NCI-H345 (cell line): Measurements from ENCODE around the gene DAND5.
A peak's percentile ranks its signal among the peaks of the same experiment; 100 is the strongest.
"Not testable (repeated sequence)": the region's sequence is repeated elsewhere in the genome, so short reads cannot be mapped to it uniquely, and the experiment has no call there.

Source experiments
- DNase-seq: peaks from one replicate; lab custom pipeline; 2025; lab: John Stamatoyannopoulos, UW

Gene DAND5

DNA sequence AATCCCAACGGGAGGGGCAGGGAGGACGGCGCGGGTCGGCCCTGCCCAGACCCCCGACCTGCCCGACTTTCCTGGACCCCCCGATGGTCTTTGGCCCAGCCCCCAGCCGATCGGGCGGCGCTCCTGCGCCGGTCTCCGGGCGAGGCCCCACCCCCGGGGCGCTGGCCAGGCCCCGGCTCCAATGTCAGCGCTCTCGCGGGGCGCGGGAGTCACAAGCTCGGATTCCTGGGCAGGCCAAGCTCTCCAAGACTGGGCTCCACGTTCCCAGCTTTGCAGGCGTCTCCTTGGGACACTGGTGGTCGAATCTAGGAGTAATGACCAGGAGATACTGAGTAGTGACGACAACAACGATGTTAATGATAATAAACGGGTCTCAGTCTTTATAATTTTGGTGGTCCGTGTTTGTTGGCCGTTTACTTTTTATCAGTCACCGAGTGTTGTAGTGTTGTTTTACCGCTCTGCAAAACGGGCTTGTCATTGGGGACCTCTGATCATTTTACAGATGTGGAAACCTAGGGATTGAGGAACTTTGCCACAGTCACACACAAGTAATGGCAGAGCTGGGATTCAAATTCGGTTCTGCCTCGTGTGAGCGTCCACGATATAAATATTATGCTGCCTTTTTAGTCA lies 23.2 kb upstream of the DAND5 start:
- no peak for DNase-seq

DNA sequence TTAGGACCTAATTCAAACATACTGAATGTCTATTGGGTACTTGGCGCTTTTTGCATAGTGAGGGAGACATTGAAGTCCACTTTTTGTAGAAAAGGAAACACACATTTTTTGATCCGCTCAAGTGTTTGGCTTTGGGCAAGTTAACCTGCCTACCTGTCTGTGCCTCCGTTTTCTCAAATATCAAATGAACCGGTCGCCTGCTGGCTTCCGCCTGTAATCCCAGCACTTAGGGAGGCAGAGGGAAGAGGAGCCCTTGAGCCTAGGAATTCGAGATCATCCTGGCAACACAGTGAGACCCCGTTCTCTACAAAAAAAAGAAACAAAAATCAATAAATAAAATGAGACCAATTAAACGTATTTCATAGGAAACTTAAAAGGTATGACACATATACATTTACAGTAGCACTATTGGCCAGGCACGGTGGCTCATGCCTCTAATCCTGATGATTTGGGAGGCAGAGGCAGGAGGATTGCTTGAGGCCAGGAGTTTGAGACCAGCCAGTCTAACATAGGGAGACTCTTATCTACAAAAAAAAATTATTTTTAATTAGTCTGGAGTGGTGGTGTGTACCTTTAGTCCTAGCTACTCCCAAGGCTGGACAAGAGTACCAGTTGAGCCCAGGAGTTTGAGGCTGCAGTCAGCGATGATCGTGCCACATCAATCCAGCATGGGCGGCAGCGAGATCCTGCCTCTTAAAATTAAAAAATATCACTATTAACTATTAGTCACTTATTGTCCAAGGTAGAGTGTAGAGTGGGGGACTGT lies 22.5 kb upstream of the DAND5 start:
- no peak for DNase-seq

DNA sequence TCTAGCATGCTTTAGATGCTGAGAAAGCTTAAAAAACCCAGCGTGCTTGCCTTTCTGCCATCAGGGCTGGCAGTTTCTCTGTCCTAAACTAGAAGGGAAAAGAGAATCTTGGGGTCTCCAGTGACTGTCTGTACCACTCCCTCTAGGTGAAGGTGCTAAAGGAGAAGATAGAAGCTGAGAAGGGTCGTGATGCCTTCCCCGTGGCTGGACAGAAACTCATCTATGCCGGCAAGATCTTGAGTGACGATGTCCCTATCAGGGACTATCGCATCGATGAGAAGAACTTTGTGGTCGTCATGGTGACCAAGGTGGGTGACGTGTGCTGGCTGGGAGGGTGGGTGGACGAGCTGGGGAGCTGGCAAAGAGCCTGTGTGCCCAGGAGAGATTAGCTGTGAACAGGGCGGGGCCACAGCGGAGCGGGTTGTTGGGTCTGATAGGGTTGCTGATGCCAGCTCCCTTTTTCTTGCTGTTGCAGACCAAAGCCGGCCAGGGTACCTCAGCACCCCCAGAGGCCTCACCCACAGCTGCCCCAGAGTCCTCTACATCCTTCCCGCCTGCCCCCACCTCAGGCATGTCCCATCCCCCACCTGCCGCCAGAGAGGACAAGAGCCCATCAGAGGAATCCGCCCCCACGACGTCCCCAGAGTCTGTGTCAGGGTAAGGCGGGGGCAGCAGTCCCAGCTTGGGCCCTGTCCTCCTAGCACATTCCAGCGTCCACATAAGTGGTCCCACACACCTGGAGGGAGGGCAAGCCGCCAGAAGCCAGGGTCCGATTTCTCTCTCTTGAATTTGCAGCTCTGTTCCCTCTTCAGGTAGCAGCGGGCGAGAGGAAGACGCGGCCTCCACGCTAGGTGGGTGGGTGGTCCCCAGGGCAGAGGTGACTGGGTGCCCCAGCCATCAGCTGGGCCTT lies 21.4 kb upstream of the DAND5 start:
- DNase-seq: no peak

DNA sequence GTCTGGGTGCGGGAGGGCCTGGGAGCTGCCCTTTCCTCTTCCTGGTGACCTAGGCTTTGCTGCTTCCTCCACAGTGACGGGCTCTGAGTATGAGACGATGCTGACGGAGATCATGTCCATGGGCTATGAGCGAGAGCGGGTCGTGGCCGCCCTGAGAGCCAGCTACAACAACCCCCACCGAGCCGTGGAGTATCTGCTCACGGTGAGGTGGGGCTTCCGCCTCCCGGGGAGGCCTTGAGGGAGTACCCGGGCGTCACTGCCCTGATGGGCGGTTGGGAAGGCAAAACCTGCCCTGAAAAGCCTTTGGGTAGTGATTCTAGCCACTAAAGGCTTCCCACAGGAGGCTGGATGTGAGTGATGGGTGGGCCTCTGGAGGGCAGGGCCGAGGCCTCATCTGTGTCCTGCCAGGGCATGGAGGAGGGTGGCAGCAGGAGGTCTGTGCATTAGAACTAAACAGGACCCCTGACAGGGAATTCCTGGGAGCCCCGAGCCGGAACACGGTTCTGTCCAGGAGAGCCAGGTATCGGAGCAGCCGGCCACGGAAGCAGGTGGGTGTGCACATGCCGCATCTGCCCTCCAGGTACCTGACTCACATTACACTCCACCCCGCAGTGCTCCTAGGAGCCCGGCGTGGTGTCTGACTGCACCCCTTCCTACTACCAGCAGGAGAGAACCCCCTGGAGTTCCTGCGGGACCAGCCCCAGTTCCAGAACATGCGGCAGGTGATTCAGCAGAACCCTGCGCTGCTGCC lies 20.6 kb upstream of the DAND5 start:
- no peak for DNase-seq

DNA sequence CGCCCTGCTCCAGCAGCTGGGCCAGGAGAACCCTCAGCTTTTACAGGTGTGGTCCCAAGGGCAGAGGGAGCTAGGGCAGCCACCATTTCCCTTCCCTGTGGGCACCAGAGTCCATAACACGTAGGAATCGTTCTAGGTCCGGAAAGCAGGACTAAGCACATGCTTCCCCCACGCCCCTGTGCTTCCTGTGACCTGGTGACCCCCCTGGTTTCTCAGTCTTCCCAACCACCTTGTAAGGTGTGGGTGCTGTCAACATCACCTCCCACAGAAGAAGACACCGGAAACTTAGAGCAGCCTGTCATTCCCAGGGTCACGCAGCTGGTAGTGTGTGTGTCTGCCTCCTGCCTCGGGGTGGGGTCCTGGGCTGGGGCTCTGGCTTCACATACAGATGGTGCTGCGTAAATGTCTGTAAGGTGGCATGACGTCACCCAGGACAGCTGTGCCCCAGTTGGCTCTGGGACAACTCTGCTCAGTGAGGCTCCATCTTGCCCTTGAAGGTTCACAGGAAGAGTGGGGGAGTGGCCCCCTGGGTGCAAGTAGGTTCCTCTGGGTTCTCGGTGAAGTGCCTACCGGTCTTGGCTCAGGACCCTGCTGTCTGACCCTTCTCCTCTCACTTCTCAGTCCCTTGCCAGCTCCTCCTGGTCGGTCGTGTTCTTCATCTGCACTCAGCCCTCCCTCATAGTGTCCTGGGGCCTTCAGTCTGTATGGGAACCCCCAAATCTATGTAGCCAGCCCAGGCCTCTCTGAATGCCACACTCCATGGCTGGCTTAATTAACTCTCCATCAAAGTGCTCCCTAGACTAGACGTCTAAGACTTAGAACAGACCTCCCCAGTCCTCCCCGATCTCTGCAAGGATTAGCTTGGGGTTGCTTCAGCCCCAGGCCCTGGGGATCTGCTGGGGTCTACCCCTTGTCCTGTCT lies 19.8 kb upstream of the DAND5 start:
- DNase-seq: no peak

DNA sequence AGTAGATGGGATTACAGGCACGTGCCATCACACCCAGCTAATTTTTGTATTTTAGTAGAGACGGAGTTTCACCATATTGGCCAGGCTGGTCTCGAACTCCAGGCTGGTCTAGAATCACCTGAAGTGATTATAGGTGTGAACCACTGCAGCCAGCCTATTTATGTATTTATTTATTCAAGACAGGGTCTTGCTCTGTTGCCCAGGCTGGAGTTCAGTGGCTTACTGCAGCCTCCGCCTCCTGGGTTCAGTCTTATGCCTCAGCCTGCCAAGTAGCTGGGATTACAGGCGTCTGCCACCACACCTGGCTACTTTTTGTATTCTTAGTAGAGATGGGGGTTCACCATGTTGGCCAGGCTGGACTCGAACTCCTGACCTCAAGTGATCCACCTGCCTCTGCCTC lies 17.3 kb upstream of the DAND5 start:
- DNase-seq: not testable (repeated sequence)

DNA sequence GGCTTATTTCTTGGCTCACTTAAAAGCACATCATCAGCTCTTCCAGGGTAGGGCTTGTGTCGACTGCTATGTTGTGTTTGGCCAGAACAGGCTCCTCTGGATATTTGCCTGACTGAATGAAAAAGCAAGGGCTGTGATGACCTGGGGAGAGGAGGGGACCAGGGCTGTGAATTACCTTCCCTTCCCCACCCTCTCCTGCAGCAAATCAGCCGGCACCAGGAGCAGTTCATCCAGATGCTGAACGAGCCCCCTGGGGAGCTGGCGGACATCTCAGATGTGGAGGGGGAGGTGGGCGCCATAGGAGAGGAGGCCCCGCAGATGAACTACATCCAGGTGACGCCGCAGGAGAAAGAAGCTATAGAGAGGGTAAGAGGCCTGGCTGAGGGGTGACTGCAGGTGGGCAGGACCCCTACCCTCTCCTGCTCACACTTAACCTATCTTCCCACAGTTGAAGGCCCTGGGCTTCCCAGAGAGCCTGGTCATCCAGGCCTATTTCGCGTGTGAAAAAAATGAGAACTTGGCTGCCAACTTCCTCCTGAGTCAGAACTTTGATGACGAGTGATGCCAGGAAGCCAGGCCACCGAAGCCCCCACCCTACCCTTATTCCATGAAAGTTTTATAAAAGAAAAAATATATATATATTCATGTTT lies 16.8 kb upstream of the DAND5 start:
- DNase-seq: no peak

DNA sequence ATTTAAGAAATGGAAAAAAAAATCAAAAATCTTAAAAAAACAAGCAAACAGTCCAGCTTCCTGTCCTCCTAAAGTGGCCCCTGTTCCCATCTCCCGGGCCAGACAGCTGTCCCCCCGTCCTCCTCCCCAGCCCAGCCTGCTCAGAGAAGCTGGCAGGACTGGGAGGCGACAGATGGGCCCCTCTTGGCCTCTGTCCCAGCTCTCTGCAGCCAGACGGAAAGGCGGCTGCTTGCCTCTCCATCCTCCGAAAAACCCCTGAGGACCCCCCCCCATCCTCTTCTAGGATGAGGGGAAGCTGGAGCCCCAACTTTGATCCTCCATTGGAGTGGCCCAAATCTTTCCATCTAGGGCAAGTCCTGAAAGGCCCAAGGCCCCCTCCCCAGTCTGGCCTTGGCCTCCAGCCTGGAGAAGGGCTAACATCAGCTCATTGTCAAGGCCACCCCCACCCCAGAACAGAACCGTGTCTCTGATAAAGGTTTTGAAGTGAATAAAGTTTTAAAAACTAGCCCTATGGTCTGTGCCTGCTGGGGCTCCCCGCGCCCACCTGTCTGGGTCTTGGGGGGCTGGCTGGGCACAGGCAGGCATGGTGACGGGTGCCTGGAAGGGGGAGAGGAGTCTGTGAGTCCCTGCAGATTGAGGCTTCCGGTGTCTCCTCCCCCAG lies 16.1 kb upstream of the DAND5 start:
- DNase-seq: no peak

DNA sequence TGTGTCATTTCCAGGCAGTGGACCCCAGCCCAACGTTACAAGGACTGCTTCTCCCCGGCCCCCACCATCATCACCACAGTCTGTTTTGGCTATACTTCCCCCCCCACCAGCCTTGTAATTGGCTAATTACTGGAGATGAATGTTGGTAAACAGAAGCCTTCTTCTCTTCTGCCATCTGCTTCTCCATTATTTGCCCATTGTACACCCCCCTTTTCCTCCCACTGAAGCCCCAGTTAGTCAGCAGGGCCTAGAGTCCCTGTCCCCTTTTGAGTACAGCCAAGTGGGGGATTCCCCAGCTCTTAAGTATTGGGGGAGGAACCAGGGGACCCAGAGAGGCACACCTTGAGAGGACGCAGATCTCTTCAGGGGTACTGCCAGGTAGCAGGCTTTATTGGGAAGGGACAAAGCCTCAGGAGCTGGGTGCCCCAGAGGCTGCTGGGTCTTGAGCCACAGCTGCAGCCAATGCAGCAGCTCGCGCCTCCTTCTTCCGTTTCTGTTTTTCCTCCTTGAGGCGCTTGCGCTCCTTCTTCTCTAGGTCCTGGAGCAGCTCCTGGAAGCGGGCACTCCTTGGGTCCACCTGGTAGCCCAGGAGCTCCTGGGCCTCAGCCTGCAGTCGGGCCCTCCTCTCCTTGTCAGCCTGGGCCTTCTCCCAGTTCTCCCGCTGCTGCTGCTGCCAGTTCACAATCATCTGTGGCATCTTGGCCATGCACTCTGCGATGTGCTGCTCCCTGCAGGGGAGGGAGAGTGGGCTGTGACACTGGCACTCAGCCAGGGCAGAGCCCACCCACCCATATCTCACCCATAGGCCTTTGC lies 15.4 kb upstream of the DAND5 start:
- no peak for DNase-seq

DNA sequence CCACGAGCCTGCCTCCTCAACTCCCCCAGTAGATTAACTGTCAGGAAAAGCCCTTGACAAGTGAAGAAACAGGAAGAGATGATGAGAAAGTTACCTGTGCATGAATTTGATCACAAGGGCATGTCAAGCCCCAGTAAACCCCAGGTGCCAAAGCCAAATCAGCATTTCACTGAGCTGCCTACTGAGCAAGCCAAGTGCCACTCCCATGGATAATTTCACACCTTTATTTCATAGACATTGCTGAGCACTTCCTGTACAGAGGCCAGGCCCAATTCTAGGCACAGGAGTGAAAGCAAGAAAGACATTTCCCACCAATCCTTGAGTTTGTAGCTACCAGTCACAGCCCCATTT lies 14.8 kb upstream of the DAND5 start:
- DNase-seq: no peak

DNA sequence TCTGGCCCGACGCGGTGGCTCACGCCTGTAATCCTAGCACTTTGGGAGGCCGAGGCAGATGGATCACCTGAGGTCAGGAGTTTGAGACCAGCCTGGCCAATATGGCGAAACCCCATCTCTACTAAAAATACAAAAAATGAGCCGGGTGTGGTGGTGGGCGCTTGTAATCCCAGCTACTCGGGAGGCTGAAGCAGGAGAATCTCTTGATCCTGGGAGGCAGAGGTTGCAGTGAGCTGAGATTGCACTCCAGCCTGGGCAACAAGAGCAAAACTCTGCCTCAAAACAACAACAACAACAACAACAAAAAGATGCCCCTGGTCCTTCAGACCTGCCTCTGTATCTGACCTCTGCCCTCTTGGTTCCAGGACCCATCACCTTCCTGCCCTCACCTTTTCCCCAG lies 13.8 kb upstream of the DAND5 start:
- not testable (repeated sequence) for DNase-seq

DNA sequence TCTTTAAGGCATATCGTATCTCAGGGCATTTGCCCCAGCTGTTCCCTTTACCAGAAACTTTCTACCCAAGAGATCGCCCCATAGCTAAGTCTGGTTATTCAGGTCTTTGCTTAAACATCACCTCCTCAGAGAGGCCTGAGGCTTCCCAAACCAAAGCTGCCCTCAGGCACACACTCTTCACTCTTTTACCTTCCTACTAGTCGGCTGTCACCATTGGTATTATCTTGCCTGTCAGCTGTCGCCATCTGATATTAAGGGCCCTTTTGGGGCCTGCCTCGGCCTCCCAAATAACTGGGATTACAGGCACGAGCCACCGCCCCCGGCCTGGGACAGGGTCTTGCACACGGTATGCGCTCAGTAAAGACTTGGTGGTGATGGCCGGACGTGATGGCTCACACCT lies 13.4 kb upstream of the DAND5 start:
- no peak for DNase-seq

DNA sequence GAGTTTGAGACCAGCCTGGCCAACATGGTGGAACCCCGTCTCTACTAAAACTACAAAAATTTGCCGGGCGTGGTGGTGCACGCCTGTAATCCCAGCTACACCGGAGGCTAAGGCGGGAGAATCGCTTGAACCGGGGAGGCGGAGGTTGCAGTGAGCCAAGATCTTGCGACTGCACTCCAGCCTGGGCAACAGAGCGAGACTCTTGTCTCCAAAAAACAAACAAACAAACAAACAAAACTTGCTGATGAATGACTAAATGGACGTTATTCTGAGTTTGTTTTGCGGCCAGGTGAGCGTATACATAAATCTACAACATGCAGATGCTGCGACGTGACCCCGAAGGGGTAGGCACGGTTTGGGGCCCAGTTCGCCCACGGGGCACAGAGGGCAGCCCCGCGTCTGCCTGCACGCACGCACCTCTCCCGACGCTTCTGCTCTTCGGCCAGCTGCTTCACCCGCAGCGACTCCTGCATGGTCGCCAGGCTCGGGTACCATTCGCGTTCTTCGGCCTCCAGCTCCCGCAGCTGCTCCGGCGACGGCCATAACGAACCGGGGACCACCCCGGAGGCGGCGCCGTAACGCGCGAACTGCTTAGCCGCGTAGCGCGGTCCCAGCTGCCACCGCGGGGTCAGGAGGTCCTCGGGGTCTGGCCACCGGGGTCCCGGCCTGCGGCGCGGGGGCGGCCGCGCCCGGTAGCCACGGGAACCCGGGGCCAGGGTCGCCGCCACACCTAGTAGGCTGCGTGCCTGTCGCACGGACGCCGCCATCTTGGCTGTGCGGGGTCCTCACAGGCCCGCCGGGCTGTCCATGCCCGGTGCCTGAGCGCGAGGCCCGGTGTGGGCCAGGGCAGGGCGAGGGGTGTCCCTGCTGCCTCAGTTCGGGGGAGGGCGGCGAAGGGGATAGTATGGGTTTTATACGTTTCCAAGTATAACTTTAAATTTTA lies 12.7 kb upstream of the DAND5 start, which contains the start of gene GADD45GIP1:
Gene GADD45GIP1 (minus strand): TSS at position 778 of the 943 bp plus-strand sequence. CDS start 11 bp downstream, at position 767.
- peak; percentile 39 for DNase-seq

DNA sequence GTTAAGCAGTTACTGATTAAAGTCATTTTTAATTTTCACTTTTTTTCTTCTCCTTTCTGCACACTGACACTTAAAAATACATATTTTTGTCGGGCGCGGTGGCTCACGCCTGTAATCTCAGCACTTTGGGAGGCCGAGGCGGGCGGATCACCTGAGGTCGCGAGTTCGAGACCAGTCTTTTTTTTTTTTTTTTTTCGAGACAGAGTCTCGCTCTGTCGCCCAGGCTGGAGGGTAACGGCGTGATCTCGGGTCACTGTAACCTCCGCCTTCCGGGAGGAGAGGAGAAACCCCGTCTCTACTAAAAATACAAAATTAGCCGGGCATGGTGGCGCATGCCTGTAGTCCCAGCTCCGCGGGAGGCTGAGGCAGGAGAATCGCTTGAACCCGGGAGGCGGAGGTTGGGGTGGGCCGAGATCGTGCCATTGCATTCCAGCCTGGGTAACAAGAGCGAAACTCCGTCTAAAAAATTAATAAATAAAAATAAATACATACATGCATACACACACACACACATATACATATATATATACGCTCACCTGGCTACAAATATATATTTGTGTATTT lies 11.9 kb upstream of the DAND5 start:
- not testable (repeated sequence) for DNase-seq

DNA sequence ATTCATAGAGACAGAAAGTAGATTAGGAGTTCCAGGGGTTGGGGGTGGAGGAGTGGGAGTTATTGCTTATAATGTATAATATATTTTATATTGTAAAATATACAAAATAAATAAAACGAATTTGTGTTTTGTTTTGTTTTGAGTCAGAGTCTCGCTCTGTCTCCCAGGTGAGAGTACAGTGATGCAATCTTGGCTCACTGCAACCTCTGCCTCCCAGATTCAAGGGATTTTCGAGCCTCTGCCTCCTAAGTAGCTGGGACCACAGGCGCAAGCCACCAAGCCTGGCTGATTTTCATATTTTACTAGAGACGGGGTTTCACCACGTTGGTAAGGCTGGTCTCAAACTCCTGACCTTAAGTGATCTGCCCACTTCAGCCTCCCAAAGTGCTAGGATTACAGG lies 9.9 kb upstream of the DAND5 start:
- DNase-seq: no peak

DNA sequence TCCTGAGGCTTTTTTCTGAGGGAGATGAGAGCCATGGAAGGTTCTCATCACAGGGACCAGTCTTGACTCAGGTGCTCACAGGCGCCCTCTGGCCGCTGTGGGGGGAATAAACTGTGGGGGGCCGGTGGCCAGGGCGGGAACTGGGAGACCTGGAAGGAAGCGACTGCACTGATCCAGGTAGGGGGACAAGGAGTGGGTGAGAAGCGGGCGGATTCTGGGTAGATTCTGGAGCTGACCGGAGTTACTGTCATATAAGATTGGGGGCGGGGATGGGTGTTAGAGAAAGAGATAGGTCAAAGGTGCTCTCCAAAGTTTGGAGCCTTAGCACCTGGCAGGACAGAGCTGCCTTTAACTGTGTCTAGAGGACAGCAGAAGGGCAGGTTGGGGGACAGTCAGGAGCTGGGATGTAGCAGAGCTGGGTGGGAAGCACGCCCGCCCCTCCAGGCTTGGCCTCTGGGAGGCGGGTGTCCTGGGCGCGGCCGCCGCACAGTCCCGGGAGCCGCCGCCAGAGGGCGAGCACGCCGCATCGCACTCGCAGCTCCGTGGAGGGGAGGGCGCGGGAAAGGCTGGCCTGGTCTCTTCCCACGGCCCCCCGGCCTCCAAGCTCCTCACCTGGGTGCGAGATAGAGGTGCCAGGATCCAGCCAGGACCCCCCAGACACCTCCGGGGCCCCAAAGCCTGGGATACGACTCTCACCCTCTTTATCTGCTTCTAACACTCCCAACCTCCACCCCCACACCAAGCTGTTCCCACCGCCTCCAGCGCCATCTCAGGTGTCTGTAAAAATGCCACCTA lies 4.2 kb upstream of the DAND5 start:
- peak; percentile 44 for DNase-seq

DNA sequence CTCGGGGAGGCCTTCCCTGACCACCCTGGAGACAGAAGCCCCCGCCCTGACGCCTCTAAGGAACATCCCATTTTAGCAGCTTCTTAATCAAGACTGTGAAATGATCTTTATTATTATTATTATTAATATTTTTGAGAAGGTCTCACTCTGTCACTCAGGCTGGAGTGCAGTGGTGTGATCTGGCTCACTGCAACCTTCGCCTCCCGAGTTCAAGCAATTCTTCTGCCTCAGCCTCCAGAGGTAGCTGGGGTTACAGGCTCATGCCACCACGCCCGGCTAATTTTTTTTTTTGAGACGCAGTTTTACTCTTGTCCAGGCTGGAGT lies 3.6 kb upstream of the DAND5 start:
- no peak for DNase-seq
